ENCODE measurements around the gene MAP7D3.
"Not testable (repeated sequence)": the region's sequence is repeated elsewhere in the genome, so short reads cannot be mapped to it uniquely, and the experiment has no call there.

The MAP7D3 gene, protein sequence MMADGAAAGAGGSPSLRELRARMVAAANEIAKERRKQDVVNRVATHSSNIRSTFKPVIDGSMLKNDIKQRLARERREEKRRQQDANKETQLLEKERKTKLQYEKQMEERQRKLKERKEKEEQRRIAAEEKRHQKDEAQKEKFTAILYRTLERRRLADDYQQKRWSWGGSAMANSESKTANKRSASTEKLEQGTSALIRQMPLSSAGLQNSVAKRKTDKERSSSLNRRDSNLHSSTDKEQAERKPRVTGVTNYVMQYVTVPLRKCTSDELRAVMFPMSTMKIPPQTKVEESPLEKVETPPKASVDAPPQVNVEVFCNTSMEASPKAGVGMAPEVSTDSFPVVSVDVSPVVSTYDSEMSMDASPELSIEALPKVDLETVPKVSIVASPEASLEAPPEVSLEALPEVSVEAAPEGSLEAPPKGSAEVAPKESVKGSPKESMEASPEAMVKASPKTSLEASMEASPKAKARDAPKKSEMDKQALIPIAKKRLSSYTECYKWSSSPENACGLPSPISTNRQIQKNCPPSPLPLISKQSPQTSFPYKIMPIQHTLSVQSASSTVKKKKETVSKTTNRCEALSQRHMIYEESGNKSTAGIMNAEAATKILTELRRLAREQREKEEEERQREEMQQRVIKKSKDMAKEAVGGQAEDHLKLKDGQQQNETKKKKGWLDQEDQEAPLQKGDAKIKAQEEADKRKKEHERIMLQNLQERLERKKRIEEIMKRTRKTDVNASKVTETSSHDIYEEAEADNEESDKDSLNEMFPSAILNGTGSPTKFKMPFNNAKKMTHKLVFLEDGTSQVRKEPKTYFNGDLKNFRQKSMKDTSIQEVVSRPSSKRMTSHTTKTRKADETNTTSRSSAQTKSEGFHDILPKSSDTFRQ

DNA sequence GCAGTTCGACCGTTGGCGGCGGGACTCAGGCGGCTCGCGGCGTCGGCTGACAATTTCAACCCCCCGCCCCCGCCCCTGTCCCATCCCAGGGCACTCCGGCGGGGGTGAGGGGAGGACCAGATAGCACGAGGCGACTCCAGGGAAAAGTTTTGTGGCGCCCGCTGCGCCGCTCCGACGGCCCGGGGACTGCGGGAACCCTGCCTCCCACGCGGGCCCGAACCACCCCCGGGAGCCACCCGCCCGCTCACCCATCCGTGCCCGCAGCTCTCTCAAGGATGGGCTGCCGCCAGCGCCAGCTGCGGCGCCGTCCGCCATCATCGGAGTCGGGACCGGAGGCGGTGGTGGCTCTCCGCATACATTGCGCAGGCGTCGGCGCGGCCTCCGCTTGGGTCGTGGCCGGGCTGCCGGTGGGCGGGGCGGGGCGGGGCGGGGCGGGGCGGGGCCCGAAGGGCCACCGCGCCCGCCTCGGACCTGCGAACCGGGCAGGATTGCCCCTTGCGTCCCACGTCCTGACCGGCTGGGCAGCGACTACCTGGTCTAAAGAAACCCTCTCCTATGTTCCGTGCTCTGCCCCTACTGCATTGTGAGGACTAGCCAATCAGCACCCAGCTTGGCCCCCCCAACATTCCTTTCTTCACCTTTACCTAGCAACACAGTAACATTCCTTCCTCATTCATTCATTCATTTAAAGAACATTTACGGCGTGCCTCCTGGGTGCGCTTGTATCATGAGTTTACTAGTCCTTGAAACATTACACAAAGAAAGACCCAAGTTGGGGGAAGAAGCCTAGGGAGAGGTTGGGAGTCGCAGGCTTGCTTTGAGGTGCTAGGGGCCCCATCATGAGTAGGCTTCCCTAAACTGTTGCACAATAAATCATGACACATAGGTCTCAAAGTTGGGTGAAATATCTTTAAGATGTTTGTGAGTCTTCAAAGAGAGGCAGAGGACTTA, at the start of gene MAP7D3:
TSS of gene MAP7D3 (minus strand) at position 360 of the 951 bp plus-strand sequence. CDS start at position 318, 42 bp downstream.
- peak; percentile 22 for DNase-seq (ENCODE audit: low read depth)

DNA sequence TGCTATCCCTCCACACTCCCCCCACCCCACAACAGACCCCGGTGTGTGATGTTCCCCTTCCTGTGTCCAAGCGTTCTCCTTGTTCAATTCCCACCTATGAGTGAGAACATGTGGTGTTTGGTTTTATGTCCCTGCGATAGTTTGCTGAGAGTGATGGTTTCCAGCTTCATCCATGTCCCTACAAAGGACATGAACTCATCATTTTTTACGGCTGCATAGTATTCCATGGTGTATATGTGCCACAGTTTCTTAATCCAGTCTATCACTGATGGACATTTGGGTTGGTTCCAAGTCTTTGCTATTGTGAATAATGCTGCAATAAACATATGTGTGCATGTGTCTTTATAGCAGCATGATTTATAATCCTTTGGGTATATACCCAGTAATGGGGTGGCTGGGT, 49.5 kb upstream of the MAP7D3 start, which contains the start of gene ADGRG4:
TSS of gene ADGRG4 (plus strand) at position 243 of the 400 bp plus-strand sequence. CDS start 7,815 bp downstream, outside the sequence.
- DNase-seq (ENCODE audit: low read depth): not testable (repeated sequence)

DNA sequence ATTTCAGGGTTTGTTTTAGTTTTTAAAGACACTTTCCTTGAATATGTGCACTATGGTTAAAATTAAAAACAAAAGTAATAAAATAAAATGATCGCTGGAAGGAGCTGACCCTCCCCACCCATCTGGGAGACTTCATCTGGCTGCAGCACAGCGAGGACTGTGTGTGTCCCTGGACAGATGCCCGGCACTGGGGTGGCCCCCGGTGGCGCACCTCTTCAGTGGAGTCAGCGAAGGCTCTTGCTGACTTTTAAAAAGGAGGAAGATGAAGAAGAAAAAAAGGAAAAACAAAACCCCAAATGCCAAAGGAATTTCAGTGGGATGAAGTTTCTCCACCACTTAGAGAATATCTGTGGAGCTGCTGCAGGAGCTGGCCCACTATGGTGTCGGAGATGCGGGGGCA, 44.2 kb upstream of the MAP7D3 start:
- DNase-seq (ENCODE audit: low read depth): no peak

DNA sequence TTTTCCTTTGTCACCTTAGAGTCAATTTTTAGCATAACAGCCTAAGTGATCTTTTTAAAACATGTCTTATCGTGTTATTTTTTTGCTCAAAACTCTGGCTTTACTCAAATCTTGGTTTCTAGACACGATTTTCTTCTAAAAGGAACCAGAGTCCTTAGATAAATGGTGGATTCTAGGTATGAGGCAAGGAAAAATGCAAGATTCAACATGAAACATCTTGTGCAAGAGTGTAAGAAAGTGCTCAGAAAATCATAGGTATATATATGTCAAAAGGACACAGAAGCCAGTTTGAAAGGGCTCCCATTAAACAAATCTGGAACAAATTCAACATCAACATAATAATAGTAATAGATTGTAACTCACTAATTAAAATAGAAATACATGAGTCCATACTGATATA, 41.5 kb upstream of the MAP7D3 start:
- DNase-seq (ENCODE audit: low read depth): no peak

DNA sequence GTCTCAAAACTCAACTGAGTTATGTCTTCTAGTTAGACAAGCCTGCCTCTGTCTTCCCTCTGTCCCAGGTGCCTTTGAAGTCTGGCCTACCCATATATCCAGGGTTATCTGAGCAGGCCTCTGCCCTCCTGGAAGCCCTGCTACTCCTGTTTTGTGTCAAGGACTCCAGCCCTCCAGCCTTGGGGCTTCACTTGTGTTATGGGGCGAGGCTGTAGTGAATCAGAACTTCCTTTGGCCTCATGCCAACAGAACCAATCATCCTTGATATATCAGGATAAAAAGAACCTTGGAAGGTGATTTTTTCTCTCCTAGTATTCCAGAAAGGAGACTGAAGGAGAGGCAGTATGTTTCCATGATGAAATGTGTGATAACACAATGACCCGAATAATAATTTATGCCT, 40.6 kb upstream of the MAP7D3 start:
- DNase-seq (ENCODE audit: low read depth): no peak

DNA sequence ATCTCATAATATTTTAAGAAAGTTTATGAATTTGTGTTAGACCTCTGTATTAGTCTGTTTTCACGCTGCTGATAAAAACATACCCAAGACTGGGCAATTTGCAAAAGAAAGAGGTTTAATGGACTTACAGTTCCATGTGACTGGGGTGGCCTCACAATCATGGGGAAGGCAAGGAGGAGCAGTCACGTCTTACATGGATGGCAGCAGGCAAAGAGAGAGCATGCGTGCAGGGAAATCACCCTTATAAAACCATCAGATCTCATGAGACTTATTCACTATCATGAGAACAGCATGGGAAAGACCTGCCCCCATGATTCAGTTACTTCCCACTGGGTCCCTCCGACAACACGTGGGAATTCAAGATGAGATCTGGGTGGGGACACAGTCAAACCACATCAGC, 35.2 kb upstream of the MAP7D3 start:
- DNase-seq (ENCODE audit: low read depth): not testable (repeated sequence)

DNA sequence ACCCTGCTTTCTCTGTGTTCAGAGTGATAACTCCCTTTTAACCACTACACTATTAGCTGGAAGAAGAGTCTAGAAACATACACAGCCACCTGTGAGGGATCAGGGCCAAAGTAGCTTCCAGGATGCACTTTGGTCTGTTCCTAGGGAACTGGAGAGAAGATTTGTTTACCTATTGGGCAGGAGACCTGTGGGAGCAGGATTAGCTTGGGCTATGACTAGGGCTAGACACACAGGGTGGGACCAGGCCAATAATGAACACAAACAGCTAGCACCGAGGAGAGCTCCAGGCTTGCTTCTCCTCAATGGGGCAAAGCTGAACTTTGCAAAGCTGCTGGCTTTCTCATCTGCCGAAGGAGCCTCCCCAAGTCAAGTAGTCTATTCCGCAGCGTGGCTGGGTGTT, 24.4 kb upstream of the MAP7D3 start:
- no peak for DNase-seq (ENCODE audit: low read depth)

DNA sequence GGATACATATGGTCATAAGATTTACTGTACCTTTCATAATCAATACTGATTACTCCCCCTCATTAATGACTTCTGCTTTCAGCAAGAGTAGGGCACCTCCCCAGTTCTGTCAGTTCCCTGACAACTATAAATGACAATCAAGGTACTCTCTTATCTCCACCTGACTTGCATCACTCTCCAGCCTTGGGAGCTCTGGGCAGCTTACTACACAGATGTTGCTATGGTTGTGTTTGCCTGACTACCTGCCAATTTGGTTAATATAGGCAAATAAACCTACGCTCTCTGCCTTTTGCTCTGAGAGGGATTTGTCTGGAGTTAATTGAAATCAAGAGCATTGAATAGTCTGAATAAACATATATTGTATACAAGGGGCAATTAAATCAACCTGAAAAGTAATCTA, 22.8 kb upstream of the MAP7D3 start:
- DNase-seq (ENCODE audit: low read depth): no peak

DNA sequence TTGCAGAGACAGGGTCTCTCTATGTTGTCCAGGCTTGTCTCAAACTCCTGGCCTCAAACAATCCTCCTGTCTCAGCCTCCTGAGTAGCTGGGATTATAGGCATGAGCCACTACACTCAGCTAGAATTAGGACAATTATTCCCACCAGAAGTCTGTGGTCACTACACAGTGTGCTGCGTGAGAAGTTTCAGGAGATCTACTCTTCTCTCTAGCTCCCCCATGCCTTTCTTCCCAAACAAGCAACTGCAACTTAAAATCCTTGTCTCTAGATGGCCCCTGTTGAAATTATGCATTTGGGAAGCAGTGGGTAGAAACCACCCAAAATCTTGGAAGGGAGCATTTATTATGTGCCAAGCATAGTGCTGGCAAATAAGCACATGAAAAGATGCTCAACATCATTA, 21.1 kb upstream of the MAP7D3 start:
- DNase-seq (ENCODE audit: low read depth): no peak

DNA sequence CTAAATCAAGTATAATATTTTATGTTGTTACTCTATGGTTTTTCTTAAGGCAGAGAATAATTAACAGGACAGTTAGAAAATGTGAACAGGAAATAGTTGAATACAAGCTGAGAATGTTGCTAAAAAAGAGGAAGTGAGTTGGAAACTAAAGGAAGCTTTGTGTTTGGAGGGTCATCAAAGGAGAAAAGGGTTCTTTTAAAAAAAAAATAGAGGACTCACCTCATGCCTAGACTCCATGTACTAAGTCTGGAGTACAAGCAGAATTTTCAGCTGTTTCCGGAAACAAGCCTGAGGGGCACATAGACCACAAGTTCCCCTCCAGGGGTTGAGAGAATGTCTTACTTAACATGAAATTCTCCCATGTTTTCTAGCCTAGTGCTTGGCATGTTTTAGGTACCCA, 20.1 kb upstream of the MAP7D3 start:
- no peak for DNase-seq (ENCODE audit: low read depth)

DNA sequence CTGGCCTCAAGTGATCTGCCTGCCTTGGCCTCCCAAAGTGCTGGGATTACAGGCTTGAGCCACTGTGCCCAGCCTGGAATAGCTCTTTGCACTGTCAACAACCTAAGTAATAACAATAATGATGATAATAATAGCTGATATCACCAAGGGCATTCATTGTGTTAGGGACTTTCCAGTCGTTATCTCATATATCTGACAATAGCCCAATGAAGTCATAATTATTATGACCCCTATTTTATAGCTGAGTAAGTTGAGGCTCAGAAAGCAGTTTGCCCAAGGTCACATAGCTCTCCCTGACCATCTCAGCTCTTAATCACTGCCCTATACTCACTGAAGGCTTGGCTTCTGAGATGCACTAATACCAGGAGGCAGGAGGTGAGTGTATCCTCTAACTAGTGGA, 18.7 kb upstream of the MAP7D3 start:
- no peak for DNase-seq (ENCODE audit: low read depth)

DNA sequence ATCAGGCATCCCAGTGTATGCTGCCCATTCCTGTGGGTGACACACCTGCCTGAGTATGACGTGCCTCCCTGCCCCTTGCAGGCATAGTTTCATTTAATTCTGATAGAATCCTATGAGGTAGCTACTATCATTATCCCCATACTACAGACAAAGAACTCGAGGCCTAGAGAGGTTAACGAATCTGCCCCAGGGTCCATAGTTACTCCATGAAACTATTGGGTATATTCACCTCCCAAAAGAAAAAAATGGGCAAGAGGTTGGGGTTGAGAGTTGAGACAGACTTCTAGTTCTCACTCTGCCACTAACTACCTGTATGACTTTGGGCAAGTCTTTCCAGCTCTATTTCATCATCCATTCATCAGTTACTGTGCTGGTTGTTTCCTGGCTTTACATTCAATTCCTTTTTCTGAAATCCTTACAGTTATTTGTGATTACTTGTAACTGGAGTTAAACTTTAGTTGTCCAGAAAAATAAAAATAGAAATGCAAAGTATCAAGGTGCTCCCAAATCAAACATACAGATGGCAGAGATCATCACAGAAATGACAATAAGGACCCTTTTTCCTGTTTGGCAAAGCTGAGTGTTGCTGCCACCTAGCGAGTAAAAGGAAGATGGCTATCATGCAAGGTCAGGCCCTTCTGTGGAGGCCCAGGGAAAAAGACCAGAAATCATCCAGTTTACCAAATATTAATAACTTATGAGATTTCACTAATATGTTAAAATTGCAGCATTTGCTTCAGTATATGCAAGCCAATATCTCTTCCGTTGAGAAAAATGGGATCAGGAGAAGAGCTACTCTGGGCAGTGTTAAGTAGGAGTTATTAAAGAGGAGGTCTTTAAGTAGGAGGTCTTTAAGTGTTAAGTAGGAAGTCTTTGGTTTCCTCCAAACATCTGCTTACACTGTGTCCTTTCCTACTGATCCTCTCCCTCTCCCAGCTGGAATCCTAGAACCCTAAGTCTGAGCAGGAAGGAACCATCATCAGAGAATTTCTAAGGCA, 17.1 kb upstream of the MAP7D3 start:
- DNase-seq (ENCODE audit: low read depth): no peak

DNA sequence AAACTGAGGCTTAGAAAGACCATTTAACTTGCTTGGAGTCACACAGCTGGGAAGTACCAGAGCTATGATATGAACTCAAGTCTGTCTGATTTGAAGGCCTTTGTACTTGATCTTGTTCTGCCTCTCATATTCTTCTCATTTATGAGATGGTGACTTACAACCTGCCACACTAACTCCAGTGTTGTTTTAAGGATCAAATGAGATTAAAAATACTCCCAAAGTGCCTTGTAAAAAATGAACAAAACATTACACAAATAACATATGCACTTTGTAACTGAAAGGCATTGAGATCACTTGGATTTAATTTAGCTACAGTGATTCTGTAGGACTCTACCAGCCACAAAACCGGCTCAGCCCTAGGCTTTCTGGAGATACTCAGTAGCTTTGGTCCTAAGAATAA, 15.6 kb upstream of the MAP7D3 start:
- DNase-seq (ENCODE audit: low read depth): no peak

DNA sequence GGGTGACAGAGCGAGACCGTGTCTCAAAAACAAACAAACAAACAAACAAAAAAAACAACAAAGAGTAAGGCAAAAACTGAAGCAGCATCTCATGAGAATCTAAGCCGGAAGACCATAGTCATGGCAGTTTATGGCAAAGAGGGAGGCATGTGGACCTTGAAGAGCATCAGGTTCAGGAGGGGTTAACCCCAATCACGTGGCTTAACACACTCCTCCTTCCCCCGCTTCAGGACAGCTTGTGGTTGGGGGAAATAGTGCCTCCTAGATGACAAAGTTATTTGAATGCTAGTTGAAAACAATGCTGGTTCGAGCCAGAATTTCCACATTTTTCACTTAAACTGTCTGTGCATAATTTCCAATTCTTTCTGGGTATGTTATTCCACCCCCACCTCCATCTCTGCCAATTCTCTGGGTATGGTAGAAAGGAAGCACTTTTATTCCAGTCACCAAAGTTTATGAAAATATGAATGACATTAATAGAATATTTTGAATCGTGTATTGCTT, 11.7 kb upstream of the MAP7D3 start:
- no peak for DNase-seq (ENCODE audit: low read depth)

DNA sequence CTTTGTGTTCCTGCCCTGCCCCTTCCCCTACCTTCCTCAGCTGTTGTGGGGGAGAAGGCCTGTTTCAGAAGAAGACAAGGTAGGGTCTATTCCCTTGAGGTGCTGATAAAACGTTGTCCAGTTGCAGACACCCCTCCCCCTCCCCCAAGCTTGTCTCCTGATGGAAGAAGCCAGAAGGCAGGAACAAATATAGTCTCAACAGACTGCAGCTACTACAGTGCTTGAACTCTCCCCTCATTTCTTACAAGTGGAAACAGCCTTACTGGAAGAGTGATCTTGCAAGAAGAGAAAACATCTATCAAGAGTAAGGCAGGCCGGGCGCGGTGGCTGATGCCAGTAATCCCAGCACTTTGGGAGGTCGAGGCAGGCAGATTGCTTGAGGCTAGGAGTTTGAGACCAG, 11.0 kb upstream of the MAP7D3 start:
- DNase-seq (ENCODE audit: low read depth): no peak

DNA sequence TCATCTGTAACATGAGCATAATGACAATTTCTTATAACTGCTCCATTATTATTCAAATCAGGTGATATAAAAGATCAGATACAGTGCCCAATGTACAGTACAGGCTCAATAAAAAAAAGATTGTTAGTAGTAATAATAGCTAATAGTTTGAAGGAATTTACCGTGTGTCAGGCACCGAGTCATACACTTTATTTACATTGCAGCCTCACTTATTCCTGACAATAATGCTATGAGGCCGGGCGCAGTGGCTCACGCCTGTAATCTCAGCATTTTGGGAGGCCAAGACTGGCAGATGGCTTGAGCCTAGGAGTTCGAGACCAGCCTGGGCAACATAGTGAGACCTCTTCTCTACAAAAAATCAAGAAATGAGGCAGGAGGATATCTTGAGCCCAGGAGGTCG, 10.1 kb upstream of the MAP7D3 start:
- DNase-seq (ENCODE audit: low read depth): no peak

DNA sequence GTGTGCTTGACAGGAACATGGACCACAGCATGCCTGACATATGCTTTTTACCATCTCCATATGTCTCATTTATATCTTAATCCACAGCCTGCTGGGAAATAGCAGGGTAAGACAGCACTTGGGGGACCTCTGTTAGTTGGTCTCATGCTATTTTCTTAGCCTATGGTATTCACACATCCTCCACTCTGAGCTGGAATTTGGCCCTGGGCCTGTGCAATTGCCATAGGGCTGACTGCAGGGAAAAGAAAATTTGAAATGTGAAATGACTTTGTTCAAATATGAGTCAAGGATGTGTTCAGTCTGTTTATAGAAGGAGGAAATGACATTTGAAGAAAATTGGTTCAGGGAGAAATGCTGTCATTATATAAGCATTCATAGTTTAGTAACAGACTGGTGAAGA, 9.6 kb upstream of the MAP7D3 start:
- DNase-seq (ENCODE audit: low read depth): no peak

DNA sequence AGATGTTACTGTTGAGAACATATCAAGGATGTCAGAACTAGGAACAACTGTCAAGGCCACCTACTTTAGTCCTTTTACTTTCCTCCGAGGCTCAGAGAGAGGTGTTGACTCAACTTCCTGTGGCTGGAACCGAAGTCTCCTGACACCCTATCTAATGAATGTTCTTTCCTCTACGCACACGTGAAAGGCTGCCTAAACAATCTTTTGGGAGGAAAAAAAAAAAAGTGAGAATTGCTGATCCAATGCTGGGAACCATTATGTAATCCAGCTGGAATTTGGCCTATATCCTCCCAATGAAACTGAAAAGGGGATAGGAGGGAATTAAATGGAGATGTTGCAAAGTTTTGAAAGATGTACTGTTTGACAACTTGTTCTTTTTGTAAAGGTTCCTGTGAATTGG, 8.3 kb upstream of the MAP7D3 start:
- DNase-seq (ENCODE audit: low read depth): no peak

DNA sequence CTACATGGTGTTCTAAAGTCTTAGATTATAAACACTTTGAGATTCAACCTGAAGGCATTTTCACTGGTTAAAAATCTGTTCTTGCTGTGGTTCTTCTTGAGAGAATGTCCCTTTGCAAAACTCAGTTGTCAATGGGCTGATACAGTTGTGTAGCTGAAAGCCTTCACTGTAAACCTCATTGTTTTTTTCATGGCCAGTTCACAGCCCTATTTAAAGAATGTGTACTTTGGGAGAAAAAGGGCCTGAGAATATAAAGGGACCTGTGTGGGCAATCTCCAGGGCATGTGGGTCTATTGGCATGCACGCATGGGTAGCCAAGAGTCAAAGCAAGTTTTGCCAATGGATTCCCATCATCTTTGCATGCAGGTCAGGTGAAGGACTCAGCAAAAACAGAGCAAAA, 7.8 kb upstream of the MAP7D3 start:
- no peak for DNase-seq (ENCODE audit: low read depth)

DNA sequence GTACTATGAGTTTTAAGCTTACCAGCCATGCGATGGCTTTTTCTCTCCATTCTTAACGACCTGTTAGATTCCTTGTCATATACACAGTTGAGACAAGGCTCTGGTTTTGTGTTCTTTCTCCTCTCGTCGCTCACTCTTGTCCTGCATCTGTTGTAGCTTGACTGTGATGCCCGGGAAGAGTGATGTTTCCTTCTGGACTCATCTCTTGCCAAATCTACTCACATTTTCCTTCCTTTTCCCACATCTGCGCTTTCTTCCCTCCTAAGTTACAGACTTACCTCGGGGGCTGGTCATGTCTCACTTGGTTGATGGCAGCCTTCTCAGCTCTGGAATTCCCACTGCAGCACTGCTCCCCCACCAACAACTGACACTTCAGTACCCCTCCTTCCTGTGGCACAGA, 4.8 kb upstream of the MAP7D3 start:
- DNase-seq (ENCODE audit: low read depth): no peak

DNA sequence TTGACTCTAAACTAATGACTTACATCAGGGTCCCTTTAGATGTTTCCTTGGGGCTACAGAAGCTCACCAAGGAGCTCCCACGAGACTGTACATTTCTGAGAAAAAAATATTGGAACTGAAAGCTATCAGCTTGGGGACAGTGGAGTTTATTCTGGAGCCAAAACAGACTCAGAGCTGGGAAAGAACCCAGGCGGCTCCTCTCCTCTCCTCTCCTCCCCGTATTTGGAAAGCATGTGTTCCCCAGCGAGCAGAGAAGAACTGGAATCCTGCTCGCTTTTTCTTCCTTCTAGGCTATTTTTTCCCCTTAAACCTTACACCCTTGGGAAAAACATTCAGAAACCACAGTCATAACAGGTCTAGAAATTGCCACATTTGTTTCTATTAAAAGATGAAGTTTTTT, 4.3 kb upstream of the MAP7D3 start:
- DNase-seq (ENCODE audit: low read depth): no peak

All from stimulated activated CD8-positive, alpha-beta memory T cell treated with anti-CD3 and anti-CD28 coated beads, Interleukin-7, amount 100 ng/mL, for 24 hours (primary cell).